ENCODE data around the gene CHMP4A. TPM values are rescaled to one million over a fixed set of nuclear protein-coding genes. Genes with fewer than 3 reads are reported as not detected.

CHMP4A gene
- total and polyA plus RNA-seq, 2 experiments from 2014 or later, result 25.6 to 73.6 TPM

DNA sequence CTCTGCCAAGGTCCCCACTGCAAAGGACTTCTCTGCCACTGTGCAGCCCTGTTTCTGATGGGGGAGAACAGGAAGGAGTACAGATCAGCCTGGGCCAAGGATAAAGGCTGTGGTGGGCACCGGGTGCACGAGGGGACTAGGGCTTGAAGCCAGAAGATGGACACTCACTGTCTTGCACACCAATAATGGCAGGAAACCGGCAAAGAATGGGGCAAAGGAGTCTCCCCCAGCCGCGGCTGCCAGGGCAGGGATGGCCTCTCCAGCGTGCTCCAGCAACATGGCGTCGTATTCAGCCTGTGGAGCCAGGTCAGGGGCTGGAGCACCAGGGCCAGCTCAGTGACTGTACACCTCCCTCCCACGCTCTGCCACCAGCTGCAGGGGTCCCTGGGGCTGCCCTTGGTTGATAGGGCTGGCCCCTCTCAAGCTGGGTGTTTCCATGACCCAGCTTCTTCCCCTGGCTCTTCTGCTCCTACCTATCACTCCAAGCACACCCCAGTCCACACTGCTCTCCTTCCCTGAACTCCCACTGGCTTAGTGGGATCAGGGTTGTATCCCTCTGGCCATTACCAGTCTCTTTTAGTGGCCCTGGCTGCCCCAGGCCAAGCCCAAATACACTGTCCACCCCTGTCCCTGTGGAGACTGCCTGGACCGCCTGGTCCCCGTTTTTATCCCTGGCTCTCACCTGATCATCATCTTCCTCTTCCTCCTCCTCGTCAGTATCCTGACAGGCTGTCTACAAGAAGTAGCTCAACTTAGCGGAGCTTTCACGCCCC is 31.0 kb downstream of the CHMP4A start:
- no peak for TF ChIP-seq EZH2phosphoT487 (IDR thresholded peaks at IDR 0.05; ENCODE audit: low read depth, severe bottlenecking, unreplicated experiment)
- no peak for TF ChIP-seq EZH2 (IDR thresholded peaks at IDR 0.05; ENCODE audit: borderline replicate concordance)
- DNase-seq (ENCODE audit: low spot score), result no peak
- Histone ChIP-seq H2AFZ (no peak overlapping the region), H3K4me1 (ENCODE audit: insufficient read depth) (no peaks in the 10 kb centered on the region), H3K4me3 (no peak overlapping the region), H3K27ac (no peak overlapping the region), H3K27me3 (no peaks in the 10 kb centered on the region), H3K36me3 (replicated peaks; ENCODE audit: insufficient read depth, low read depth) (no peaks in the 10 kb centered on the region), H4K20me1 (ENCODE audit: insufficient read depth, poor library complexity, severe bottlenecking) (no peaks in the 10 kb centered on the region), H3K9me3 (ENCODE audit: low read depth) (no peaks in the 10 kb centered on the region), H3K4me2 (no peak overlapping the region), H3K79me2 (peaks cover 10% of the 10 kb centered on the region), H3K9me2 (replicated peaks; ENCODE audit: insufficient read depth) (no peaks in the 10 kb centered on the region)
- WGBS (ENCODE audit: low lambda C conversion rate, missing lambda C conversion rate), result 91% methylated on average over 14 of the region's 14 CpGs

GRCh38 chr14:24181371-24182077 is 31.8 kb downstream of the CHMP4A start:
- H3K79me2 ChIP-seq, result peaks cover 5% of the 10 kb centered on the region
- WGBS (ENCODE audit: low lambda C conversion rate, missing lambda C conversion rate), result 90% methylated on average over 19 of the region's 19 CpGs
- H3K27me3 ChIP-seq, result no peaks in the 10 kb centered on the region
- H3K4me2 ChIP-seq, result no peak overlapping the region
- H2AFZ ChIP-seq, result no peak overlapping the region
- no peak overlapping the region for H3K4me3 ChIP-seq
- H3K4me1 ChIP-seq (ENCODE audit: insufficient read depth), result no peaks in the 10 kb centered on the region
- no peaks in the 10 kb centered on the region for H4K20me1 ChIP-seq (ENCODE audit: insufficient read depth, poor library complexity, severe bottlenecking)
- no peaks in the 10 kb centered on the region for H3K9me2 ChIP-seq (replicated peaks; ENCODE audit: insufficient read depth)
- DNase-seq (ENCODE audit: low spot score), result no peak
- TF ChIP-seq, protein P1, sequence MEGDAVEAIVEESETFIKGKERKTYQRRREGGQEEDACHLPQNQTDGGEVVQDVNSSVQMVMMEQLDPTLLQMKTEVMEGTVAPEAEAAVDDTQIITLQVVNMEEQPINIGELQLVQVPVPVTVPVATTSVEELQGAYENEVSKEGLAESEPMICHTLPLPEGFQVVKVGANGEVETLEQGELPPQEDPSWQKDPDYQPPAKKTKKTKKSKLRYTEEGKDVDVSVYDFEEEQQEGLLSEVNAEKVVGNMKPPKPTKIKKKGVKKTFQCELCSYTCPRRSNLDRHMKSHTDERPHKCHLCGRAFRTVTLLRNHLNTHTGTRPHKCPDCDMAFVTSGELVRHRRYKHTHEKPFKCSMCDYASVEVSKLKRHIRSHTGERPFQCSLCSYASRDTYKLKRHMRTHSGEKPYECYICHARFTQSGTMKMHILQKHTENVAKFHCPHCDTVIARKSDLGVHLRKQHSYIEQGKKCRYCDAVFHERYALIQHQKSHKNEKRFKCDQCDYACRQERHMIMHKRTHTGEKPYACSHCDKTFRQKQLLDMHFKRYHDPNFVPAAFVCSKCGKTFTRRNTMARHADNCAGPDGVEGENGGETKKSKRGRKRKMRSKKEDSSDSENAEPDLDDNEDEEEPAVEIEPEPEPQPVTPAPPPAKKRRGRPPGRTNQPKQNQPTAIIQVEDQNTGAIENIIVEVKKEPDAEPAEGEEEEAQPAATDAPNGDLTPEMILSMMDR (IDR thresholded peaks at IDR 0.05; ENCODE audit: poor library complexity), result no peak
- TF ChIP-seq EZH2phosphoT487 (IDR thresholded peaks at IDR 0.05; ENCODE audit: low read depth, severe bottlenecking, unreplicated experiment), result no peak
- no peak for TF ChIP-seq EZH2 (IDR thresholded peaks at IDR 0.05; ENCODE audit: borderline replicate concordance)
- H3K27ac ChIP-seq, result no peak overlapping the region
- no peaks in the 10 kb centered on the region for H3K9me3 ChIP-seq (ENCODE audit: low read depth)
- H3K36me3 ChIP-seq (replicated peaks; ENCODE audit: insufficient read depth, low read depth), result peaks cover under 1% of the 10 kb centered on the region

DNA sequence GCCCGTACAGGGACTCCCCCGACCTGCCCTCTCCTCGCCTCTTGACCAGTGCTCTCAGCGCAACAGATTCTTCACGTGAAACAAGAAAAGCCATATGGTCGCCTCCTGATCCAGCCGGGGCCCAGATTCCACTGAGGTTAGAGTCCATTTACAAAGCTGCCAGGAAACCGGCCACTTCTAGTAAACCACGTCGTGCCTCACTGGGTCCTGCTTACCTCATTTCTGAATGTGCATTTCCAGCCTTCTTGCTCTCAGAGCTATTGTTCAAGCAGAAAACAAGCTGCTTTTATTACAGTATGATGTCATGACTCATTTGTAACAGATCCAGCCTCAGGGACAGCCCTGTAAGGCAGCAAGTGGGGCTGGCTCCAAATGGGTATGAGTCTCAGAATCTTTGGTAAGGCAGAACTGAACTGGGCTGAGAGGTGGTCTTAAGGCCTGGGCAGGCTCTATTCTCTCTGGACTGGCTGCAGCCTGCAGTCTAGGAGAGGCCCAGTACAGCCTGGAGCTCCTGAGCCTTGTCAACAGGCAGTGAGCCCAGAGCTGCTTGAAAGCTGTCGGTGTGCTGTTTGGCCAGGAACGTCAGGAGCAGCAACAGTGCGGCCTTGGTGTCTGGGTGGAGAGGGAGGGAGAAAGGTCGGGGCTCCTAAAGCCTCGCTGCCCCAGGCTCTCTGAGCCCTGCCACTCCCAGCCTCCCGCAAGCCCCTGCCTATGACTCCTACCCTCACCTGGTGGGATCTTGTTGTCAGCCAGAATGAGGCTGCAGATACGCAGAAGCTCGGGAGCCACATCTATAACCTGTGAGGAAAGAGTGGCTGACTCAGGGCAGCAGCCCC is 33.1 kb downstream of the CHMP4A start:
- Histone ChIP-seq H3K4me2 (no peak overlapping the region), H3K4me3 (no peak overlapping the region), H3K79me2 (peaks cover 2% of the 10 kb centered on the region), H2AFZ (no peak overlapping the region), H3K9me2 (replicated peaks; ENCODE audit: insufficient read depth) (no peaks in the 10 kb centered on the region), H3K27ac (peak overlapping the region; percentile 87), H3K9me3 (ENCODE audit: low read depth) (no peaks in the 10 kb centered on the region), H3K36me3 (replicated peaks; ENCODE audit: insufficient read depth, low read depth) (peaks cover 2% of the 10 kb centered on the region), H3K27me3 (no peaks in the 10 kb centered on the region), H4K20me1 (ENCODE audit: insufficient read depth, poor library complexity, severe bottlenecking) (no peaks in the 10 kb centered on the region), H3K4me1 (ENCODE audit: insufficient read depth) (no peaks in the 10 kb centered on the region)
- TF ChIP-seq EZH2 (IDR thresholded peaks at IDR 0.05; ENCODE audit: borderline replicate concordance) (no peak), EZH2phosphoT487 (IDR thresholded peaks at IDR 0.05; ENCODE audit: low read depth, severe bottlenecking, unreplicated experiment) (no peak)
- TF ChIP-seq, protein P1 (IDR thresholded peaks at IDR 0.05; ENCODE audit: poor library complexity), result no peak
- peak; percentile 60 for DNase-seq (ENCODE audit: low spot score)
- WGBS (ENCODE audit: low lambda C conversion rate, missing lambda C conversion rate), result 85% methylated on average over 18 of the region's 18 CpGs
